ENCODE data around the gene TTLL3.
"Not testable (repeated sequence)": the region's sequence is repeated elsewhere in the genome, so short reads cannot be mapped to it uniquely, and the experiment has no call there.

DNA sequence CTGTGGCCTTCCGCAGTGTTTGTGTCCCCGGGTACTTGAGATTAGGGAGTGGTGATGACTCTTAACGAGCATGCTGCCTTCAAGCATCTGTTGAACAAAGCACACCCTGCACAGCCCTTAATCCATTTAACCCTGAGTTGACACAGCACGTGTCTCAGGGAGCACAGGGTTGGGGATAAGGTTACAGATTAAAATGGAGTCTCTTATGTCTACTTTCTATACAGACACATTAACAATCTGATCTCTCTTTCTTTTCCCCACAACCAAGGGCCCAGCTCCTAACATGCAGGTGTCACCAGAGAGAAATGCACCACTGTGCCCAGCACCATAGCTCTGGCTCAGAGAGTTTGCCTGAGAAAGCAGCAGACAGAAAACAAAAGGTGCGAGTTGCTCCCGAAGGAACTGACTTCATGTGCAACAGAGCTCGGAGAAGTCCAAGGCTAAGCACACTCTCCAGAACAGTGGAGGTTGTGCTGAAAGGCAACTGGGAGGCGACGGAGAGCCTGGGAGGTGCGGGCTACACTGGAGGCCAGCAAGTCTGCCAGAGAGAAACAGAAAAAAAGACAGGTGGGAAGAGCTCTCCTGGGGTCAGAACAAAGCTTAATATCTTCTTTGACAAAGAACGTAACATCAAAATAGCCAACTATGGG lies 44.4 kb downstream of the TTLL3 start:
- not testable (repeated sequence) for TF ChIP-seq CTCF (IDR thresholded peaks at IDR 0.05; ENCODE audit: low read depth, low read length); POLR2A (IDR thresholded peaks at IDR 0.05; ENCODE audit: extremely low read depth, insufficient read length)

Measured in NB4 (cell line).